Nephron progenitor cell (in vitro differentiated cells): ENCODE data around the gene ARHGAP32.

Experiments used
- DNase-seq: peaks from one replicate; pipeline ENCODE4 v3.0.0; 2021
- H3K27ac Mint-ChIP-seq: 2 replicates; pipeline ENCODE4 v1.8.0; 2021; ENCODE audit warnings: mild to moderate bottlenecking, moderate library complexity, mixed read lengths
- H3K27me3 Mint-ChIP-seq: 2 replicates; pipeline ENCODE4 v1.8.0; 2021; ENCODE audit warnings: mild to moderate bottlenecking, low read depth, mixed read lengths; ENCODE audit not compliant: poor library complexity
- H3K36me3 Mint-ChIP-seq: 2 replicates; pipeline ENCODE4 v1.8.0; 2021; ENCODE audit warnings: low read depth, mixed read lengths
- H3K4me1 Mint-ChIP-seq: 2 replicates; pipeline ENCODE4 v1.8.0; 2021; ENCODE audit warnings: mixed read lengths
- H3K4me3 Mint-ChIP-seq: 2 replicates; pipeline ENCODE4 v1.8.0; 2021; ENCODE audit warnings: mild to moderate bottlenecking, moderate library complexity, mixed read lengths
- H3K9me3 Mint-ChIP-seq: 2 replicates; pipeline ENCODE4 v1.8.0; 2021; ENCODE audit warnings: mild to moderate bottlenecking, moderate library complexity, mixed read lengths
- TF ChIP-seq, protein P1 (sequence below): fragments of 200-600 bp; sonication (generic); IDR thresholded peaks from 2 replicates; pipeline ENCODE4 v1.5.0; 2021; ENCODE audit warnings: antibody characterized with exemption

The ARHGAP32 gene

GRCh38 chr11:129102225-129102624, 89.9 kb downstream of the ARHGAP32 start:
- no peak for DNase-seq
- Mint-ChIP-seq H3K36me3 (peaks cover 86% of the 10 kb centered on the region), H3K4me1 (no peaks in the 10 kb centered on the region), H3K27ac (no peak overlapping the region), H3K9me3 (peaks cover 66% of the 10 kb centered on the region), H3K4me3 (no peak overlapping the region), H3K27me3 (no peaks in the 10 kb centered on the region)
- TF ChIP-seq, protein P1, sequence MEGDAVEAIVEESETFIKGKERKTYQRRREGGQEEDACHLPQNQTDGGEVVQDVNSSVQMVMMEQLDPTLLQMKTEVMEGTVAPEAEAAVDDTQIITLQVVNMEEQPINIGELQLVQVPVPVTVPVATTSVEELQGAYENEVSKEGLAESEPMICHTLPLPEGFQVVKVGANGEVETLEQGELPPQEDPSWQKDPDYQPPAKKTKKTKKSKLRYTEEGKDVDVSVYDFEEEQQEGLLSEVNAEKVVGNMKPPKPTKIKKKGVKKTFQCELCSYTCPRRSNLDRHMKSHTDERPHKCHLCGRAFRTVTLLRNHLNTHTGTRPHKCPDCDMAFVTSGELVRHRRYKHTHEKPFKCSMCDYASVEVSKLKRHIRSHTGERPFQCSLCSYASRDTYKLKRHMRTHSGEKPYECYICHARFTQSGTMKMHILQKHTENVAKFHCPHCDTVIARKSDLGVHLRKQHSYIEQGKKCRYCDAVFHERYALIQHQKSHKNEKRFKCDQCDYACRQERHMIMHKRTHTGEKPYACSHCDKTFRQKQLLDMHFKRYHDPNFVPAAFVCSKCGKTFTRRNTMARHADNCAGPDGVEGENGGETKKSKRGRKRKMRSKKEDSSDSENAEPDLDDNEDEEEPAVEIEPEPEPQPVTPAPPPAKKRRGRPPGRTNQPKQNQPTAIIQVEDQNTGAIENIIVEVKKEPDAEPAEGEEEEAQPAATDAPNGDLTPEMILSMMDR: no peak

DNA sequence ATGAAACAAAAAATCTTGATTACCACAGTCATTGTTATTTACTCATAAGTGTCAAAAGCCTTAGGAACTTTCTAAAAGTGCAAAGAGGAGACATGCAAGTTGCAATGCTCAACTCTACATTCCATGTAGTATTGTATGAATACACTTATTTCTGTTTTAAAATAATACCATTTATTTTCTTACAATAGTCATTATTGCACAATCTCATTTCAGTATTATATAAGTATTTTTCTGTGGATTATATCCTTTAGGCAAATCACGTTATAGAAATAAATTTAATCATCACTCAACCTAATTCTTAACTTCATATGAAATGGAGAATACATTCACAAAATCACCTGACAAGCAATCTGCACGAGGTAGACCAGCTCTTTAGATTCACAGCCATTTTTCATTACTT, 98.8 kb downstream of the ARHGAP32 start:
- H3K27me3 Mint-ChIP-seq: no peaks in the 10 kb centered on the region
- H3K4me1 Mint-ChIP-seq: no peaks in the 10 kb centered on the region
- no peak overlapping the region for H3K27ac Mint-ChIP-seq
- TF ChIP-seq, protein P1: no peak
- no peak overlapping the region for H3K4me3 Mint-ChIP-seq
- DNase-seq: no peak
- H3K9me3 Mint-ChIP-seq: peaks cover 16% of the 10 kb centered on the region
- H3K36me3 Mint-ChIP-seq: peaks cover 30% of the 10 kb centered on the region

- Mint-ChIP-seq H3K4me3 (no peak overlapping the region), H3K27ac (no peak overlapping the region), H3K9me3 (peaks cover 16% of the 10 kb centered on the region), H3K4me1 (no peaks in the 10 kb centered on the region), H3K36me3 (peaks cover 45% of the 10 kb centered on the region), H3K27me3 (no peaks in the 10 kb centered on the region)
- no peak for DNase-seq
- TF ChIP-seq, protein P1: no peak
These were observed 102.1 kb downstream of the ARHGAP32 start for GRCh38 chr11:129090056-129090455.

DNA sequence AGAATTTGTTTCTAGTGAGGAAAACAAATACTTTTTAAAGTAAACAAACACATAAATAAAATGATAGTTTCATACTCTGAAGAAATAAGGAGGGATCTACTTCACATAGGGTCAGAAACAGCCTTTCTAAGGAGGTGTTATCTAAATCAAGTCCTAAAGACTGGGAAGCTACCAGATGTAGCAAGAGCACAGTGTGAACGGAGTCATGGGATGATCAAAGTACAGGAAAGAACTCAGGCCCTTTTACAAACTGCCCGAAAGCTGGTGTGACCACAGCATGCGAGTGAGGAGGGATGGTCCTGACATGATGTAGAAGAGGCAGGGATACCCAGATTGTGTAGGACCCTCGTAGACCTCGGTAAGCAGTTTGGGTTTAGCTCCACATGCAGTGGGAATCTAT, 102.8 kb downstream of the ARHGAP32 start:
- peak overlapping the region; percentile 78 for H3K27ac Mint-ChIP-seq
- DNase-seq: no peak
- H3K27me3 Mint-ChIP-seq: no peaks in the 10 kb centered on the region
- no peaks in the 10 kb centered on the region for H3K4me1 Mint-ChIP-seq
- H3K36me3 Mint-ChIP-seq: peaks cover 53% of the 10 kb centered on the region
- H3K4me3 Mint-ChIP-seq: no peak overlapping the region
- TF ChIP-seq, protein P1: no peak
- H3K9me3 Mint-ChIP-seq: peaks cover 23% of the 10 kb centered on the region

DNA sequence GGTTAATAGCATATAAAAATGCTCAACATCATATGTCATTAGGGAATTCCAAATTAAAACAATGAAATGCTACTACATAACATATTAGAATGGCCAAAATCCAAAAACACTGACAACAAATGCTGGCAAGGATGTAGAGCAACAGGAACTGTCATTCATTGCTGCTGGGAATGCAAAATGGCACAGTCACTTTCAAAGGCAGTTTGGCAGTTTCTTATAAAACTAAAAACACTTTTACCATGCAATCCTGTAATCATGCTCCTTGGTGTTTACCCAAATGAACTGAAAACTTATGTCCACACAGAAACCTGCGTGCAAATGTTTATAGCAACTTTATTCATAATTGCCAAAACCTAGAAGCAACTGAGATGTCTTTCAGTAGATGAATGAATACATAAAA, 105.1 kb downstream of the ARHGAP32 start:
- Mint-ChIP-seq H3K27me3 (no peaks in the 10 kb centered on the region), H3K9me3 (peaks cover 46% of the 10 kb centered on the region), H3K36me3 (peaks cover 71% of the 10 kb centered on the region), H3K4me3 (no peak overlapping the region), H3K27ac (no peak overlapping the region), H3K4me1 (no peaks in the 10 kb centered on the region)
- TF ChIP-seq, protein P1: no peak
- no peak for DNase-seq

DNA sequence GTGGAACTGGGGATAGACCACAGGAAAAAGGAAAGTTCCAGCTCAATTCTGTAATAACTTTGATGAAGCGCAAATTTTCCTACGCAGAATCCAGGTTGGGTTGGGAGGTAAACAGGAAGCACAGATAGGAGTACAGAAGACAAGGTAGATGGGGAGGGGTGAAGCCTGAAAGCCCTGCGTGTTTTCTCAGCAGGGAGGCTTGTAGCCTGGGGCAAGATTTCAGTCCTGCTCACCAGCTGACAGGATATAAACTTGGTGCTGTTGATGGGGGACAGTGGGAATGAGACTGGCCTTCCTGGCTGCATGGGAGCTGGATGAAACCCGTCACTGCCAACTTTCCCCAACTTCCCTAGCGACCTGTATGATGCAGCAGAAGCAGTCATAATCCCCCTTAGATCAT, 114.9 kb downstream of the ARHGAP32 start:
- H3K4me3 Mint-ChIP-seq: no peak overlapping the region
- no peak for DNase-seq
- H3K27ac Mint-ChIP-seq: no peak overlapping the region
- H3K36me3 Mint-ChIP-seq: peaks cover 57% of the 10 kb centered on the region
- peaks cover 3% of the 10 kb centered on the region for H3K27me3 Mint-ChIP-seq
- TF ChIP-seq, protein P1: no peak
- H3K9me3 Mint-ChIP-seq: peaks cover 49% of the 10 kb centered on the region
- peaks cover 7% of the 10 kb centered on the region for H3K4me1 Mint-ChIP-seq
